Measurements from ENCODE around the gene PLCB1.

DNA sequence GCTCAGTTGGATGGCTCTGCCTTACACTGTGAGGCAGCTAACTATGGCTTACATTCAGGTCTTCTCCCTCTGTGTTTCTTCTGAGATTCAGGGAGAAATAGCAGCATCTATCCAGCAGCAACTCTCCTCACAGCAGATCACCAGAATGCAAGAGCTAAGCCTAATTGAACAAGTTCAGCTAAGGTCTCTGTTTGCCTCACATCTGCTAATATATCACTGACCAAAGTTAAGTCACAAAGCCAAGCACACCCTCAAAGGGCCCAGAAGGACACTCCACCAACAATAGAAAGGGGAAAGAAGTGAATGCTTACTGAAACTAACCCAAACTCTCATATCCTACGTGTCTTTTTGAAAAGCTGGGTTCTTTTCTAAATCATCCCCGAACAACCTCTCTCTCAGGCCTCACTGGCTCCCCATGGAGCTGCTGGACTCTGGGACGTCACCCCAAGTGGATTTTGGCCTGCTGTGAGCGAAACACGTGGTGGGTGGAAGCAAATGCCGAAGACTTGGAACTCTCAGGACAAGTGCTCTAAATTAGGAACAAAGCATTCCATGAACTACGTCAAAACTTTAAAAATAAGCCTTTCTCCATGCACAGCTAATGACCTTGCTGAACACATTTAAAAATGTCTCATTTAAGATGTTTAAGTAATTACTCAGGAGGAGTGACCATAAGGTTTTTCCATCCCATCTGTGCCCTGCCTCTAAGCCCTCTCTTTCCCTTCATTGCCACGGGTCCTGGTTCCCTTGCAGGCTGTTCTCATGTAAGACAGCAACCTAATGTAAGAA lies 769.4 kb downstream of the PLCB1 start:
- TF ChIP-seq POLR2A (IDR thresholded peaks at IDR 0.05; ENCODE audit: low read depth, low read length) = no peak
- TF ChIP-seq, protein P1, sequence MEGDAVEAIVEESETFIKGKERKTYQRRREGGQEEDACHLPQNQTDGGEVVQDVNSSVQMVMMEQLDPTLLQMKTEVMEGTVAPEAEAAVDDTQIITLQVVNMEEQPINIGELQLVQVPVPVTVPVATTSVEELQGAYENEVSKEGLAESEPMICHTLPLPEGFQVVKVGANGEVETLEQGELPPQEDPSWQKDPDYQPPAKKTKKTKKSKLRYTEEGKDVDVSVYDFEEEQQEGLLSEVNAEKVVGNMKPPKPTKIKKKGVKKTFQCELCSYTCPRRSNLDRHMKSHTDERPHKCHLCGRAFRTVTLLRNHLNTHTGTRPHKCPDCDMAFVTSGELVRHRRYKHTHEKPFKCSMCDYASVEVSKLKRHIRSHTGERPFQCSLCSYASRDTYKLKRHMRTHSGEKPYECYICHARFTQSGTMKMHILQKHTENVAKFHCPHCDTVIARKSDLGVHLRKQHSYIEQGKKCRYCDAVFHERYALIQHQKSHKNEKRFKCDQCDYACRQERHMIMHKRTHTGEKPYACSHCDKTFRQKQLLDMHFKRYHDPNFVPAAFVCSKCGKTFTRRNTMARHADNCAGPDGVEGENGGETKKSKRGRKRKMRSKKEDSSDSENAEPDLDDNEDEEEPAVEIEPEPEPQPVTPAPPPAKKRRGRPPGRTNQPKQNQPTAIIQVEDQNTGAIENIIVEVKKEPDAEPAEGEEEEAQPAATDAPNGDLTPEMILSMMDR (IDR thresholded peaks at IDR 0.05; ENCODE audit: extremely low read depth in 1 of 2, insufficient read depth in 1 of 2, low read depth in 1 of 2, low read length in 2 of 2) = no peak
